Activated CD4-positive, alpha-beta T cell treated with anti-CD3 and anti-CD28 coated beads, Interleukin-2, amount 50 U/mL, for 48 hours (primary cell): ENCODE data around the gene PSG1.

ENCODE experiments used
- DNase-seq, 2 experiments: peaks; one replicate each; pipeline ENCODE4 v3.0.0-alpha.2; 2020

The PSG1 gene

DNA sequence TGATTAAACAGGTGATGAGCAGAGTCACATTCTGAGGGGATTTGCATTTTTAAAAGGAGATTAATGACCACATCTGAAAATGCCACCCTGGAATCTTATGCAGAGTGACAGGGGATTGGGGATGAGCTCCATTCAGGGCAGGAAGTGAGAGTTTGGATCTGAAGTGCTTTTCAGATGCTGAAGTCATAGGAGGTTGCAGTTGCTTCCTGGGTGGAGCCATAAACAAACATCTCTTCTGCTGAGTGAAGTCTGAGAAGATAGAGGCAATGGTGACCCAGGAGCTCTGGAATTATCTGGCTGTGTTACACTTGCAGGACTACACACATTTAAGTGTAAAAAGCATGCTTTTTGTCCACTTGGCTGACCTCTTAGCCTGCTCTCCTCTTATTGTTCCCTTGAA lies 62.6 kb downstream of the PSG1 start:
- no peak for DNase-seq
